ENCODE data around the gene MSI2.

- TF ChIP-seq CTCF (IDR thresholded peaks at IDR 0.05; ENCODE audit: extremely low read depth in 1 of 2, insufficient read depth in 1 of 2, low read depth in 1 of 2, low read length in 2 of 2) (no peak), FOS (IDR thresholded peaks at IDR 0.05; ENCODE audit: borderline replicate concordance, insufficient read depth, low read length) (no peak), EZH2 (IDR thresholded peaks at IDR 0.05; ENCODE audit: borderline replicate concordance, low read depth, low read length, severe bottlenecking) (no peak), POLR2A (IDR thresholded peaks at IDR 0.05; ENCODE audit: low read depth, low read length) (no peak), MAX (IDR thresholded peaks at IDR 0.05; ENCODE audit: insufficient read depth, insufficient read length) (no peak)
Observed at GRCh38 chr17:57620576-57620975, 364.3 kb downstream of the MSI2 start.

All from endothelial cell of umbilical vein (primary cell).